ENCODE results near the gene CFD. TPM values are rescaled to one million over a fixed set of nuclear protein-coding genes. Genes with fewer than 3 reads are reported as not detected.

CFD gene
- polyA plus RNA-seq, 1 donor (not counting 4 experiments of a cell fraction or from before 2014, with no cell fraction given): 0.47 TPM

- no peak for DNase-seq (ENCODE audit: low read depth, low spot score)
- dilution Hi-C loops (cut with MboI; ENCODE audit: extremely low pct_ligation_motif_present, low sequenced_read_pairs): no loop called here
- Histone ChIP-seq H3K36me3 (ENCODE audit: control insufficient read depth in 2 of 2, extremely low read depth in 1 of 2, insufficient read depth in 2 of 2, low read length in 2 of 2) (peaks cover 12 to 25% of the 10 kb centered on the region in 2 experiments), H3K27ac (ENCODE audit: control insufficient read depth, insufficient read depth, low read length) (peak overlapping the region; percentile 36), H3K9ac (ENCODE audit: control insufficient read depth, extremely low read depth, insufficient read depth, low read length) (no peak overlapping the region), H3K4me2 (ENCODE audit: control insufficient read depth, extremely low read depth, insufficient read depth, low read depth, low read length) (no peak overlapping the region), H3K4me3 (ENCODE audit: control insufficient read depth in 2 of 3, extremely low read depth in 1 of 3, insufficient read depth in 2 of 3, low read depth in 1 of 3, low read length in 3 of 3) (no peak overlapping the region), H3K79me2 (ENCODE audit: control insufficient read depth, insufficient read depth, low read length) (no peaks in the 10 kb centered on the region), H3K4me1 (ENCODE audit: control insufficient read depth, extremely low read depth, insufficient read depth, low read length) (peaks cover 25% of the 10 kb centered on the region), H2AFZ (ENCODE audit: control insufficient read depth, low read length) (no peak overlapping the region), H4K20me1 (ENCODE audit: control insufficient read depth, extremely low read depth, insufficient read depth, low read length) (no peaks in the 10 kb centered on the region), H3K9me3 (ENCODE audit: control insufficient read depth, low read depth, low read length) (no peaks in the 10 kb centered on the region), H3K9me1 (ENCODE audit: control insufficient read depth, extremely low read depth, insufficient read depth, low read length) (no peaks in the 10 kb centered on the region), H3K27me3 (ENCODE audit: control insufficient read depth, extremely low read depth, insufficient read depth, low read length) (no peaks in the 10 kb centered on the region)
- no peak for TF ChIP-seq CTCF (optimal IDR thresholded peaks at IDR 0.05 in 1 of 3, IDR thresholded peaks at IDR 0.05 in 1 of 3, conservative IDR thresholded peaks at IDR 0.05 in 1 of 3; ENCODE audit: extremely low read depth in 1 of 3, insufficient read depth in 2 of 3, low read length in 3 of 3)
- no peak for TF ChIP-seq EZH2 (IDR thresholded peaks at IDR 0.05; ENCODE audit: low read length)
- FAIRE-seq: no peak
These were observed 14.1 kb downstream of the CFD start for GRCh38 chr19:873561-874041.

- DNase-seq (ENCODE audit: low read depth, low spot score) (no peak), FAIRE-seq (no peak)
- H3K36me3 ChIP-seq (ENCODE audit: control insufficient read depth in 2 of 2, extremely low read depth in 1 of 2, insufficient read depth in 2 of 2, low read length in 2 of 2): peaks cover 8 to 18% of the 10 kb centered on the region in 2 experiments
- no peaks in the 10 kb centered on the region for H3K27me3 ChIP-seq (ENCODE audit: control insufficient read depth, extremely low read depth, insufficient read depth, low read length)
- H4K20me1 ChIP-seq (ENCODE audit: control insufficient read depth, extremely low read depth, insufficient read depth, low read length): no peaks in the 10 kb centered on the region
- no peak overlapping the region for H3K4me2 ChIP-seq (ENCODE audit: control insufficient read depth, extremely low read depth, insufficient read depth, low read depth, low read length)
- no peak overlapping the region for H2AFZ ChIP-seq (ENCODE audit: control insufficient read depth, low read length)
- no peaks in the 10 kb centered on the region for H3K79me2 ChIP-seq (ENCODE audit: control insufficient read depth, insufficient read depth, low read length)
- no peak overlapping the region for H3K27ac ChIP-seq (ENCODE audit: control insufficient read depth, insufficient read depth, low read length)
- no peaks in the 10 kb centered on the region for H3K9me1 ChIP-seq (ENCODE audit: control insufficient read depth, extremely low read depth, insufficient read depth, low read length)
- no peak overlapping the region for H3K4me3 ChIP-seq (ENCODE audit: control insufficient read depth in 2 of 3, extremely low read depth in 1 of 3, insufficient read depth in 2 of 3, low read depth in 1 of 3, low read length in 3 of 3)
- dilution Hi-C loops (cut with MboI; ENCODE audit: extremely low pct_ligation_motif_present, low sequenced_read_pairs): no loop called here
- peaks cover 15% of the 10 kb centered on the region for H3K4me1 ChIP-seq (ENCODE audit: control insufficient read depth, extremely low read depth, insufficient read depth, low read length)
- no peaks in the 10 kb centered on the region for H3K9me3 ChIP-seq (ENCODE audit: control insufficient read depth, low read depth, low read length)
- H3K9ac ChIP-seq (ENCODE audit: control insufficient read depth, extremely low read depth, insufficient read depth, low read length): no peak overlapping the region
- TF ChIP-seq CTCF (optimal IDR thresholded peaks at IDR 0.05 in 1 of 3, IDR thresholded peaks at IDR 0.05 in 1 of 3, conservative IDR thresholded peaks at IDR 0.05 in 1 of 3; ENCODE audit: extremely low read depth in 1 of 3, insufficient read depth in 2 of 3, low read length in 3 of 3) (no peak), EZH2 (IDR thresholded peaks at IDR 0.05; ENCODE audit: low read length) (no peak)
These were observed 15.9 kb downstream of the CFD start for GRCh38 chr19:875265-875879.
